Left colon (tissue), 2 donors: ENCODE data around the gene DPP9. TPM values are rescaled to one million over a fixed set of nuclear protein-coding genes. Genes with fewer than 3 reads are reported as not detected.
A peak's percentile ranks its signal among the peaks of the same experiment; 100 is the strongest.

Experiments used
- ATAC-seq: fragments of 200-7000 bp; cut with Tn5 transposase; one replicate; pipeline ENCODE4 v1.9.1; 2020; ENCODE audit warnings: mild to moderate bottlenecking, moderate library complexity
- DNase-seq, 2 donors: peaks; one replicate each; pipeline ENCODE4 v3.0.0-alpha.2; 2020
- intact Hi-C, 2 donors: fragments of 100-400 bp; cut with DNase I in 1 of 2; cut with micrococcal nuclease in 1 of 2; formaldehyde crosslinking; loops; one replicate each; pipeline versions ENCODE4 v1.11.2 to v1.14.0; 2022; cut with DNase I, micrococcal nuclease
- total RNA-seq, 2 donors: library from RNA; stranded (reverse); fragmentation: NEBNext Ultra II Directional; extraction: Animal tissue kit (Norgen Biotek cat#: 25700); gene quantifications; one replicate each; pipeline ENCODE4 v1.2.1, GENCODE V29; 2021
- donor health status: DM: no; HTN: no; CAD: no.
- donor health status: DM: yes; HTN: yes; CAD: no.

The DPP9 gene
- total RNA-seq, 2 donors from 2014 or later: 59.9 to 72.8 TPM

DNA sequence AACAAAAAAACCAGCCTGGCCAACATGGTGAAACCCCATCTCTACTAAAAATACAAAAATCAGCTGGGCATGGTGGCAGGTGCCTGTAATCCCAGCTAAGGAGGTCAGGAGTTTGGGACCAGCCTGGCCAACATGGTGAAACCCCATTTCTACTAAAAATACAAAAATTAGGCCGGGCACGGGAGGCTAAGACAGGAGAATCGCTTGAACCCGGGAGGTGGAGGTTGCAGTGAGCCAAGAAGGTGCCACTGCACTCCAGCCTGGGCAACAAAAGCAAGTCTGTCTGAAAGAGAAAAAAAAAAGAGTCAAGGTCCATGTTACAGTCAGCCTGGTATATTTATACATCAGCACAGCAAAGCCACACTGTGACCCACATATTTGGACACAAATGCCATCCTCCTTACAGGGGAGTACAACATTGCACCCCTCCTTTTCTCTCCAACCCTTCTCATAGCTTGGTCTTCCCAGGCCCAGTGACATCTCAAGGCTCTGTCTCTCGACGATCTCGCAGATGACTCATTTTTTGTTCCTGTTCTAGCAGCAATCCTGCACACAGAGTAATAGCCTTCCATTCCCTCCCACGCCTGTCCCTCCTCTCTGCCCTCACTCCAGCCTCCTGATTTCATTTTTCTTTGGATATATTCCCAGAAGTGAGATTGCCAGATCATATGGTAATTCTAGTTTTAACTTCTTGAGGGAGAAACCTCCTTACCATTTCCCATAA is 21.0 kb upstream of the DPP9 start:
- intact Hi-C loops: loop anchor here in 1 of 2 donors (5.0 kb wide), 1 partner anchor 38 kb away; no protein-coding TSS in a partner anchor
- DNase-seq (no peak), ATAC-seq (peak; percentile 58)

DNA sequence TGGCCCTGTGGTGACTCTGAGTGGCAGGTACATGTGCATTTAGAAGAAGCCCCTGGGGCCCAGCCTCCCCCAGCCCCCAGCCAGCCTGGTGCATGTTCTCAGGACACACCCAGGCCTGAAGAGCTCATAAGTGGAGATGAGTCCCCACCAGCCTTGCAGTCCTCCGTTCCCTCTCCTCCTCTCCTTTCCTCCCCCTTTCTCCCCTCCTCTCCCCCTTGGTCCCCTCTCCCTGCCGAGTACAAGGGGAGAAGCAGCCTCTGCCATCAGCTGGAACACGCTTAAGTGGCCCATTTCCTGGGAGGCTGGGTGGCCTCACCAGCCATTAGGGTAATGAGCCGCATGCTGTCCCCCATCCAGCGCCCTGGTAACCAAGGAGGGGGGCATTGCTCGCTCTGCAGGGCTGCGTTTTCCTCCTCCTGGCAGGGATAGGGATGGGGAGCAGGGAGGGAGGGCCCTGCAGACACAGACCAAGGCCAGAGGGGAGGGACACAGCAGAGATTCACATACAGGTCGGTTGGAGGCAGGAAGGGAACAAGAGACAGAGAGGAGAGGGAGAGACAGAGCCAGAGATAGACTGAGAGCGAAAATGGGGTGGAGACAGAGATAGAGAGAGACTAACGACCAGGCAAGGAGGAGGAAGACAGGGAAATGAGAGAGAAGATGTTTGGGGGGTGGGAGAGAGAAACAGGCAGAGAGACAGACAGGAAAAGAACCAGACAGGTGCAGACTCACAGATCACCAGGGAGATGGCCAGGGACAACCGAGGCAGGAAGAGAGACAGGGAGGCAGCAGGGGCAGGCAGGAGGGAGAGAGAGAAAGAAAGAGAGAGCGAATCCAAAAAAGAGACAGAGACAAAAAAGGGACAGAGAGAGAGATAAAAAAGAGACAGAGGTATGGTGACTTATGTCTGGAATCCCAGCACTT is 19.3 kb upstream of the DPP9 start:
- DNase-seq (no peak), ATAC-seq (peak; percentile 21)
- intact Hi-C loops: loop anchor here in 1 of 2 donors (5.0 kb wide), 1 partner anchor 39 kb away; no protein-coding TSS in a partner anchor

DNA sequence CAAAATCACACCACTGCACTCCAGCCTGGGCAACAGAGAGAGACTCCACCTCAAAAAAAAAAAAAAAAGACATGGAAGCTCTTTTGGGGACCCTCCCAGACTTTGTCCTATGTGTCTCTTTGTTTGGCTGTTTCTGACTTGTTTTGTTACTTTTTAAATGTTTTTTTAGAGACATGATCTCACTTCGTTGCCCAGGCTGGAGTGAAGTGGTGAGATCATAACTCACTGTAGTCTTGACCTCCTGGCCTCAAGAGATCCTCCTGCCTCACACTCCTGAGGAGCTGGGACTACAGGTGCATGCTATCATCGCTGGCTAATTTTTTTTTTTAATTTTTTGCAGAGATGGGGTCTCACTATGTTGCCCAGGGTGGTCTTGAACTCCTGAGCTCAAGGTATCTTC is 16.4 kb upstream of the DPP9 start:
- DNase-seq: no peak
- no peak for ATAC-seq
- intact Hi-C loops: loop anchor here in 1 of 2 donors (5.0 kb wide), 1 partner anchor 42 kb away; no protein-coding TSS in a partner anchor

DNA sequence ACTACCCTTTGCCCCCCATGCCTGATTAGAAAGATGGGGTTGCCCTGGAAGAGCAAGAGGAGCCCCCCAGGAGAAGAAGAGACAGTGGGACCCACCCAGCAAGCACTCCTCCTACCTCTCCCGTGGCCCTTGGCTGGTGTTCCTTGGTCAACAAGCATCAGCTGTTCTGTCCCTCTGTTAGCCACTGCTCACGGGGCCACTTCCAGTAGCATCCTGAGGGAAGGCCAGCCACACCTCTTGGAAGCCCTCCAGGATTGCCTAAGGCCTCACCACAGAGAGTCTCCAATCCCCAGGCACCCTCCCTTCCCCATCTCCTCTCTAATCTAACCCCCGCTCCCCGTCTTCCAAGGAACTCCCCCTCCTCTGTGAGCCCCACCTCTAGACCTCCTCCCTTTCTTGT is 15.1 kb upstream of the DPP9 start:
- ATAC-seq: no peak
- intact Hi-C loops: loop anchor here in 1 of 2 donors (10.0 kb wide), 1 partner anchor 46 kb away; no protein-coding TSS in a partner anchor
- DNase-seq: no peak

DNA sequence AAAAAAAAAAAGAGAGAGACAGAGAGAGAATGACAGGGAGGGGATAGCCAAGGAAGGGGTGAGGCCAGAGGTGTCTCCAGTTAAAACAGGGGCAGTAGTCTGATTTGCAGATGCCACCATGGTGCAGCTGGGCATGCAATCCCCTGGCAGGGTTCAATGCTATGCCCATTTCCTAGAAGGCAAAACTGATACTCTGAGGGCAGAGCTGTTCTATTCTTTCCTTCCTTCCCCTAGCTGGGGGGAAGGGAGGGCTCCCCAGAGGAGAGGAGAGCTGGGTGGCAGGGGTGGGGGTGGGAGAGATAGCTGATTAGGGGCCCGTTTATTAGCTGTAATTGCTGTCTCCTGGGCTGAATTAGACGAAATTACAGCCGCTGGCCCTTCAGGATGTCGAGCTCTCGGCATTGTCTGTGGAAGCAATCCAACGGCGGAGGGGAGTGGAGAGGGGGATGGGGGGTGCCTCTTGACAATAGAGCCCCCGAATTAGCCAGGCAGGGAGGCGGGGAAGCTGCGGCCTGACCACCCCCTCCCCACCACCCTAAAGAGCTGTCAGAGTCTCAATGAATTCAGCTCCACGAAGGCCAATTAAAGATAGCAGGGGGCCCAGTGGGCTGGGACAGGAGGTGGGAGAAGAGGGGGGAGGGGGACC is 14.4 kb upstream of the DPP9 start:
- intact Hi-C loops: loop anchor here in 1 of 2 donors (10.0 kb wide), 1 partner anchor 47 kb away; no protein-coding TSS in a partner anchor
- ATAC-seq (no peak), DNase-seq (no peak)

DNA sequence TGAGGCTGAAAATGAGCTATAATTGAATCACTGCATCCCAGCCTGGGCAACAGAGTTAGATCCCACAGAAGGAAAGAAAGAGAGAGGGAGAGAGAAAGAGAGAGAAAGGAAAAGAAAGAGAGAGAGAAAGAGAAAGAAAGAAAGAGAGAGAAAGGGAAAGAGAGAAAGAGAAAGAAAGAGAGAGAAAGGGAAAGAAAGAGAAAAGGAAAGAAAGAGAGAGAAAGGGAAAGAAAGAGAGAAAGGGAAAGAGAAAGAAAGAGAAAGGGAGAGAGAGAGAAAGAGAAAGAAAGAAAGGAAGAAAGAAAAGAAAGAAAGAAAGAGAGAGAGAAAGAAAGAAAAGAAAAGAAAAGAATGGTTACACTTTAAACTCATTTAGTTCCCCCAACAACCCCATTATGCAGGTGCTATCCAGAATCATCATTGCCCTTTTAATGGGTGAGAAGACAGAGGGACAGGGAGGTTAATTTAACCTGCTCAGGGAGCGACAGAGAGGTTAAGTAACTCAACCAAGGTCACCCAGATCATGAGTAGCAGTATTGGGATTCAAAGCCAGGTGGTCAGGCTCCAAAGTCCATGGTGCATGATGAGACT is 10.2 kb upstream of the DPP9 start:
- intact Hi-C loops: loop anchor here (5.0 to 10.0 kb wide), 3 partner anchors 51 to 68 kb away; no protein-coding TSS in a partner anchor
- DNase-seq: no peak
- no peak for ATAC-seq

DNA sequence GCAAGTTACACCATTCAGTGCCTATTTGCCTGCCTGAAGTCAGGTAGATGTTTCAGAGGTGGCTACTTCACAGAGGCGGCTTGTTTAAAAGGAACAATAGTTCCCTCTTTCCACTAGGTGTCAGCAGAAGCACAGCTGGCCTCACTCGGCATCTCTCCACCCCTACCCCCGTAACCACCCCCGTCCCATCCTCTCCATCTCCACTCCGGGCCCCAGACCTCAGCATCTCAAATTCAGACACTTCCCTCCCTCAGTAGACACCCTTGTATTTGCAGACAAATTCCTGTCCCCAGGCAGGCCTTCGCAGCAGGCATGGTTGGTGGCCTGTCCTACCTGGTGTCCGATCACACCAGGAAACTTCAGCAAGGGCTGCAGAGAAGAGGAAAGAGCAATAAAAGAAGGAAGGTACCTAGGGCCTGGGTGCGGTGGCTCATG is 9.1 kb upstream of the DPP9 start:
- peak; percentile 40 to 45 for DNase-seq
- peak; percentile 96 for ATAC-seq
- intact Hi-C loops: loop anchor here (5.0 to 10.0 kb wide), 3 partner anchors 52 to 70 kb away; no protein-coding TSS in a partner anchor

DNA sequence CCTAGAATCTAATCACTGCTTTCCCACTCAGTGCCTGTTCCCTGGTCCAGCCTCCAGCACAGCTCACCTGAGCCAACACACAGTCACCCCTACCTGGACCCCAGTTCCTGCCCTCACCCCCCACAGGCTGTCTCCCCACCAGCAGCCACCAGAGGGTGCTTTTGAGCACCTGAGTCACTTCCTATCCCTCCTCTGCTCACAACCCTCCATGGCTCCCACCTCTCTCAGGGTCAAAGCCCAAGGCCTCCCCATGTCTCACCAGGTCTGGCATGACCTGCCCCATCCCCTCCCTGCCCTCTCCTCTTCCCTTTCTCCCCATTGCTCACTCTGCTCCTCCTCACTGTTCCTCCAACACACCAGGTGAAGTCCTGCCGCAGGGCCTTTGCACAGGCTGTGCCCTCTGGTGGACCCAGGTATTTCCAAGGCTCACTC is 7.1 kb upstream of the DPP9 start:
- intact Hi-C loops: loop anchor here (5.0 to 10.0 kb wide), 3 partner anchors 54 to 72 kb away; no protein-coding TSS in a partner anchor
- no peak for DNase-seq

DNA sequence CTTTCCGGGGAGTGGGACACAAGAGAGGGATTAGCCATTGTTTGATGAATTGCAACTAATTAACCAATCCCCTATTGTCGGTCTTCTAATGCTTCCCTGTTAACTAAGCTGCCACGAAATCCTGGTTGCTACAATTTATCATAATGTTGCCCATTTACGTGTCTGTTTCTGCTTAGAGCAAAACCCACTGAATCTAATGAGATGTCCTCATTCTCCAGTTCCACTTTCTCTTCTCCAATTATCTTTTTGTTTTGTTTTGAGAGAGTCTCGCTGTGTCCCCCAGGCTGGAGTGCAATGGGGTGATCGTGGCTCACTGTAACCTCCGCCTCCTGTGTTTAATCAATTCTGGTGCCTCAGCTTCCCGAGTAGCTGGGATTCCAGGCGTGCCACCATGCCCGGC is 5.2 kb upstream of the DPP9 start:
- ATAC-seq: no peak
- no peak for DNase-seq
- intact Hi-C loops: no loop called here

More for the DNA sequence above, 7.1 kb upstream of the DPP9 start:
- ATAC-seq: peak; percentile 36

DNA sequence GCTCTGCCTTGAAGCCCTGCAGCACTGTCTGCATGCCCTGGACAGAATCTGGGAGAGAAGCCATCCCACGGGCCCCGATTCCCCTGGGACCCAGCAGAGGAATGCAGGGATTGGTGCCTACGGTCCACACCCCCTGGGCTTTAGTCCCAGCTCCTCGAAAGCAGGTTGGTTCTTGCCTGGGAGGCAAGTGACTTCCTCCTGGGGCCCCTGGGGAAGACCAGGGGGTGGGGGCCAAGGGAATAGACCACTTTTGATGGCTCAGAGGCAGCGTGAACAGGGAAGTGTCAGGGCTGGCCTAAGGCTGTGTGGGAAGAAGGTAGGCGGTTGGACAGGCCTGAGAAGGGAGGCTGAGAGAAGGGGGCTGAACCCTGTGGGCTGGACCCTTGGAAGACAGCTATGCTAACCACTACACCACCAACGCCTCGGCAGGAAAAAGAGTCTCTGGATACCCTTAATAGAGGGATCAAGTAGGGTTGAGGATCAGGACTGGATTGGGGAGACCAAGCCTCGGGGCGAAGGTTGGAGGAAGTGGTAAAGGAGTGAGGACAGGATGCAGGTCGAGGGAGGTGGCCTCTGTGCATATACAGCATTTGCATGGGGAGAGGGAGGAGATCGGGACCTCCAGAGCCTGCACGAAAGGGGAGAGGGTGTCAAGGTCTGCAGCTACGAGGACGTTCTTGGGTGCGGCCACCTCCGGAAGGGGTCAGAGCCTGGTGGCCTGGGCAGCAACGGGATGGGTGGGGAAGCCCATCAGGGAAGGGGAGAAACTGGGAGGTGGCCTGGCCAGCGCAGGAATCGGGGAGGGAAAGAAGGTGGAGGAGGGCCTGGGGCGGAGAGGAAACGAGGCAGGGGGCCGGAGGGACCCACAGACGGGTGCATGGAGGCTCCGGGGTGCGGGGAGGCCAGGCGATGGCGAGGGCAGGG is 709 bp downstream of the DPP9 start:
- intact Hi-C loops: no loop called here
- ATAC-seq: peak; percentile 46

DNA sequence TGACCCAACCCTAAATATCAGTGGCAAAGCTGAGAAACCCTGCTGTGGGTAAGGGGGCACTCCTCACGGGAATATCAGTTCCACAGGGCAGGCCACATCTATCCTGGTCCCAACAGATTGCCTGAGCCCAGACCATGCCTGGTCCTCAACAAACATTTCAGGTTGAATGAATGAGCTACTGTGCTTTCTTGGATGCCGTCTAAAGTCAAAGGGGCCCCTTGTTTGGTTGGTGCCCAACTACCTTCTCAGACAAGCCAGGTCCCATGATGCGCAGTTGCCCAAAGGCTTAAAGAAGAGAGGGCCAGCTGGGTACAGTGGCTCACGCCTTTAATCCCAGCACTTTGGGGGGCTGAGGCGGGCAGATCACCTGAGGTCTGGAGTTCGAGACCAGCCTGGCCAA is 2.4 kb downstream of the DPP9 start:
- DNase-seq (no peak), ATAC-seq (no peak)
- intact Hi-C loops: no loop called here

More for the DNA sequence above, 709 bp downstream of the DPP9 start:
- DNase-seq: peak; percentile 33 to 46

DNA sequence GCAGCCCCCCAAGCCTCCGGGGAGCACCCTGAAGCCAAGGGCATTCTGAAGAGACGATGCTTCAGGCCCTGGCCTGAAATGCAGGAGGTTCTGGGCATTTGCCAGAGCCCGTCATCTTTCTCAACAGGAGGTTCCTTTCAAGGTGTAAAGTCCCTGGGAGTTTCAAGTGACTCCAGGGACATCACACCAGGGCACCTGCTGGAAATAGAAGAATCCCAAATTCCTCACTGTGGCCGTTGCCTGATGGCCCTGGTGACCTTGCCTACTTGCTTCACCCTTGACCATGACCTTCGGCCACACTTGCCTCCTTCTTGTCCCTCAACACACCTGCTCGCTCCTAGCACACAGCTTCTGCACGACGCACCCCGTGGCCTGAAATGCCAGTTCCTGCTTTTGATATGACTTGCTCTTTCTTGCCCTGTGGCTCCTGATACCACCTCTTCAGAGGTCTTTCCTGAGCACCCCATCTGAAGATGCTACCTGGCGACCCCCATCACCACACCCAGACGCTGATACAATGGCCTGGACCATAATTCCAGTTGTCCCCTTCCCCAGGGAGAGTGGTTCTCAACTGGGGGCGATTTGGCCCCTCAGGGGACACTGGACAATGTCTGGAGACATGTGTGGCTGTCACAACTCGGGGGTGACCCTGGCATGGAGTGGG is 3.5 kb downstream of the DPP9 start:
- intact Hi-C loops: no loop called here
- ATAC-seq (no peak), DNase-seq (no peak)

DNA sequence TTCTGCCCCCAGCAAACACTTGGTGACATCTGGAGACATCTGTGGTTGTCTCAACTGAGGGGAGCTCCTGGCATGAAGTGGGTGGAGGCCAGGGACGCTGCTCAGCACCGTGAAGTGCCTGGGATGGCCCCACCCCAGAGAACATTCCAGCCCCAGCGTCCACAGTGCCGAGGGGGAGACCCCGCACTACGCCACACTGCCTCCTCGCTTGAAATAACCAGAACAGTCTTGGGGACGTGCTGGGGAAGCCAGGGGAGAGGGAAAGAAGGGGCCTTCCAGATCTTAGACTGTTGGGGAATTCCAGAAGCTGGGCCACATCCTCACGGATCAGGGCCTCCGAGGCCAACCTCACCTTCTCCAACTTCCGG is 4.2 kb downstream of the DPP9 start:
- no peak for DNase-seq
- no peak for ATAC-seq
- intact Hi-C loops: no loop called here

DNA sequence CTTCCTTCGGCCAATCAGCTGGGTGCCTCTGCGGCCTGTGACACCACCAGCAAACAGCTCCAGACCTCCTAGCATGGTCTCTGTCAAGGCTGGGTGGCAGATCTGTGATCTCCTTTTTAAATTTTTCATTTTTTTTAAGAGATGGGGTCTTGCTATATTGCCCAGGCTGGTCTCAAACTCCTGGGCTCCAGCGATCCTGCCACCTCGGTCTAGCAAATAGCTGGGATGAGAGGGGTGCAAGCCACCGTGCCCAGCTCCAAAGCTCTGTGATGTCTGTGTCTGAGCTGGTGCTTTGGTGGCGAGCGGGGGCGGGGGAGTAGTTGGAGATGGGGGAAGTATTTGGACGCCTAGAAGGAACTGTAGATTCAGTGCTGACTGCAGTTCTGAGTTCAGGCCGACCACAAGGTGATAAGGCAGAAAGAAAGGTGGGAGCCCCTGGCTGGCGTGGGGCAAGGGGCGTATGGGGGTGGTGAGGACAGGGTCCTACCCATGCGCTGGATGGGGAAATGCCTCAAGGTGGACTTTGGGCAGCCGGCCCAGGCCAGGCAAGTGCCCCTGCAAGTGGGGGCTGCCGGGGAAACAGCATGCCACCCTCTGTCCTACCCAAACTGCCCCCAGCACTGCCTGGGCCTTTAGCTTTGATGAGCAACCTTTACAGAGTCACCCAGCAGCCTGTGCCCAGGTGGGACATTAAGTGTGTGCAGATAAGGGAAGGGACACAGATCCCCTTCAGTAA is 5.5 kb downstream of the DPP9 start:
- ATAC-seq (no peak), DNase-seq (no peak)
- intact Hi-C loops: no loop called here

DNA sequence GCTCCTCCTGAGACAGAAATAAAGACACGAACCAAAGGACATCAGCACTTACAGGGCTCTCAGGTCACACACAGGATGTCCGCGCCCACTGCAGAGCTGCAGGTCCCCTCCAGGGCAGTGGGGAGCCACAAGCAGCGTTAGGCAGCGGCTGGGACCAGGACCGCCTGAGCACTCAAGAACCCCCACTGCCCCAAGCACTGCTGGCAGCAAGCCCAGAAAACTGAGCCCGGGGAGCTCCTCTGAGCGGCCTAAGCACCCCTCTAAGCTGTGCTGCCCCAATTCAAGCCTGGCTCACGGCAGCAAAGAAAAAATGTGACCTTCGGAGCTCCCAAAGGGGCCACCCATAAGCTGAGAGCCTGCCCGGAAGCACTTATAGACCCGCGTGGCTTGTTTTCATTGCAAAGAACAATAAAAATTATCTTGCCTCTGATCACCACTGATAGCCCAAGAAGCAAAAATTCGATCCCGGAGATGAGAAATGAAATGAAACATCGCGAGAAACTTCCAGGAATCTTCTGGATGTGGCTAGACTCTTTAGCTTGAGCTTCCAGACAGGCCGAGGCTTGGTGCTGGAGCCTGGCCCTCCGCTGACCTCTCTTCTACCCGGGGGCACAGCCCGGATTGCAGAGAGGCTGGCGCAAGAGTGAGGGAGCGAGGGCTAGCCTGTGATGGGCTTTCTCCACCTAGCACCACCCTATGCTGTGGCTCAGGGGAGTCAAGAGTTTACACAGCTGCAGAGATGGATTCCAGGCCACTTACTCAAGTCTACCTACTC is 6.3 kb downstream of the DPP9 start:
- no peak for DNase-seq
- intact Hi-C loops: no loop called here
- no peak for ATAC-seq
